A673 (cell line): Measurements from ENCODE around the gene TBCEL. TPM values are rescaled to one million over a fixed set of nuclear protein-coding genes. Genes with fewer than 3 reads are reported as not detected.

Experiments
- BruUV-seq: library from RNA; stranded (reverse); fragments of 400-500 nt; replicated peaks from 2 replicates; lab custom pipeline; 2021; lab: Mats Ljungman, UMichigan
- CTCF ChIA-PET: fragments of 300-600 bp; sonication (Branson Sonifier 250); formaldehyde crosslinking; loops from one replicate; lab custom pipeline; 2022; ENCODE audit warnings: antibody characterized with exemption; lab: Charles Lee
- POLR2A ChIA-PET: fragments of 300-600 bp; sonication (Branson Sonifier 250); formaldehyde crosslinking; loops from one replicate; lab custom pipeline; 2022; ENCODE audit warnings: antibody characterized with exemption; ENCODE audit not compliant: low non-redundant PET; lab: Charles Lee
- DNase-seq: peaks from one replicate; pipeline ENCODE4 v3.0.0-alpha.2; 2015; ENCODE audit warnings: low spot score
- H3K27ac ChIP-seq: fragments of 200-600 bp; sonication (generic); 2 replicates; pipeline ENCODE4 v1.5.1; 2016; ENCODE audit warnings: mixed run types, low read depth, mild to moderate bottlenecking, mixed read lengths, antibody characterized with exemption, low read length; ENCODE audit not compliant: poor library complexity, severe bottlenecking
- H3K27me3 ChIP-seq: fragments of 200-600 bp; sonication (generic); replicated peaks from 2 replicates; pipeline ENCODE4 v1.6.1; 2017; ENCODE audit warnings: mixed run types, low read depth, mild to moderate bottlenecking, mixed read lengths, antibody characterized with exemption, low read length; ENCODE audit not compliant: insufficient read depth, poor library complexity
- H3K36me3 ChIP-seq: fragments of 200-600 bp; sonication (generic); 2 replicates; pipeline ENCODE4 v1.6.1; 2016; ENCODE audit warnings: mixed run types, mild to moderate bottlenecking, mixed read lengths, antibody characterized with exemption, low read length; ENCODE audit not compliant: insufficient read depth, poor library complexity, severe bottlenecking
- H3K4me1 ChIP-seq: fragments of 200-600 bp; sonication (generic); 2 replicates; pipeline ENCODE4 v1.6.1; 2017; ENCODE audit warnings: mixed run types, mild to moderate bottlenecking, mixed read lengths, antibody characterized with exemption, low read length; ENCODE audit not compliant: insufficient read depth, poor library complexity, severe bottlenecking
- H3K4me3 ChIP-seq: fragments of 200-600 bp; sonication (generic); 2 replicates; pipeline ENCODE4 v1.5.1; 2016; ENCODE audit warnings: low read depth, mixed run types, mild to moderate bottlenecking, mixed read lengths, low read length; ENCODE audit not compliant: poor library complexity, severe bottlenecking
- H3K9me3 ChIP-seq: fragments of 200-600 bp; sonication (generic); 2 replicates; pipeline ENCODE4 v1.6.1; 2016; ENCODE audit warnings: mixed run types, low read depth, mild to moderate bottlenecking, mixed read lengths, antibody characterized with exemption, low read length; ENCODE audit not compliant: poor library complexity, severe bottlenecking
- CTCF ChIP-seq: fragments of 300-800, 200-600 bp; sonication (generic); conservative IDR thresholded peaks from 2 replicates; pipeline ENCODE4 v1.5.1; 2017; ENCODE audit warnings: low read depth, mild to moderate bottlenecking, antibody characterized with exemption, low read length, moderate library complexity, mixed read lengths
- EZH2 ChIP-seq: fragments of 200-600 bp; sonication (generic); IDR thresholded peaks from 2 replicates; pipeline ENCODE4 v1.6.1; 2017; ENCODE audit warnings: borderline replicate concordance, low read depth, mild to moderate bottlenecking, mixed read lengths, antibody characterized with exemption, low read length; ENCODE audit not compliant: poor library complexity, severe bottlenecking
- intact Hi-C: fragments of 100-400 bp; cut with micrococcal nuclease; formaldehyde crosslinking; loops from one replicate; pipeline ENCODE4 v1.10.0; 2022; ENCODE audit not compliant: unreplicated experiment
- total RNA-seq: library from RNA; stranded (reverse); gene quantifications from 2 replicates; pipeline ENCODE4 v1.2.3, GENCODE V29; 2021

The TBCEL gene
- total RNA-seq, 1 experiment from 2014 or later: 22.4 TPM

GRCh38 chr11:121058941-121059340, 35.0 kb downstream of the TBCEL start:
- ChIA-PET CTCF (no interaction called here), POLR2A (no interaction called here)
- BruUV-seq: no TSS peak
- intact Hi-C loops: no loop called here
- TF ChIP-seq CTCF: no peak
- DNase-seq: no peak
- no peaks in the 10 kb centered on the region for H3K9me3 ChIP-seq
- no peak overlapping the region for H3K27ac ChIP-seq
- H3K4me1 ChIP-seq: no peaks in the 10 kb centered on the region
- H3K27me3 ChIP-seq: no peaks in the 10 kb centered on the region
- H3K4me3 ChIP-seq: no peak overlapping the region
- peaks cover 14% of the 10 kb centered on the region for H3K36me3 ChIP-seq

GRCh38 chr11:121059605-121060004, 35.7 kb downstream of the TBCEL start:
- no peak for DNase-seq
- intact Hi-C loops: no loop called here
- H3K4me3 ChIP-seq: no peak overlapping the region
- no peaks in the 10 kb centered on the region for H3K4me1 ChIP-seq
- no TSS peak for BruUV-seq
- peaks cover 14% of the 10 kb centered on the region for H3K36me3 ChIP-seq
- no peak for TF ChIP-seq CTCF
- no peak for TF ChIP-seq EZH2
- POLR2A ChIA-PET: no interaction called here
- H3K27me3 ChIP-seq: no peaks in the 10 kb centered on the region
- CTCF ChIA-PET: interaction anchor here (0.6 kb wide), 1 partner anchor 347 kb away, joined by 3 read pairs; no protein-coding TSS in a partner anchor
- H3K27ac ChIP-seq: no peak overlapping the region
- no peaks in the 10 kb centered on the region for H3K9me3 ChIP-seq

- no TSS peak for BruUV-seq
- no peak overlapping the region for H3K4me3 ChIP-seq
- H3K4me1 ChIP-seq: no peaks in the 10 kb centered on the region
- peak; percentile 30 for DNase-seq
- no peak overlapping the region for H3K27ac ChIP-seq
- TF ChIP-seq EZH2 (no peak), CTCF (peak; percentile 56)
- no peaks in the 10 kb centered on the region for H3K27me3 ChIP-seq
- CTCF ChIA-PET: no interaction called here
- intact Hi-C loops: no loop called here
- POLR2A ChIA-PET: no interaction called here
- H3K9me3 ChIP-seq: no peaks in the 10 kb centered on the region
- peaks cover 5% of the 10 kb centered on the region for H3K36me3 ChIP-seq
Measured at GRCh38 chr11:121063728-121064127, 39.8 kb downstream of the TBCEL start.
